AG09309 (cell line): Measurements from ENCODE around the gene ZCCHC7.

Experiments used
- DNase-seq: peaks from one replicate; pipeline ENCODE4 v3.0.0-alpha.2; 2010; ENCODE audit warnings: low read depth
- H3K4me3 ChIP-seq: 2 replicates; pipeline ENCODE4 v1.5.1; 2011; ENCODE audit warnings: mild to moderate bottlenecking, low read depth, low read length, moderate library complexity; ENCODE audit not compliant: control insufficient read depth
- TF ChIP-seq, protein P1 (sequence below): IDR thresholded peaks from 2 replicates; pipeline ENCODE4 v1.5.1; 2011; ENCODE audit warnings: mild to moderate bottlenecking, low read depth, low read length, inconsistent platforms; ENCODE audit not compliant: insufficient read depth, control insufficient read depth; ENCODE audit errors: missing control alignments

ZCCHC7 gene

DNA sequence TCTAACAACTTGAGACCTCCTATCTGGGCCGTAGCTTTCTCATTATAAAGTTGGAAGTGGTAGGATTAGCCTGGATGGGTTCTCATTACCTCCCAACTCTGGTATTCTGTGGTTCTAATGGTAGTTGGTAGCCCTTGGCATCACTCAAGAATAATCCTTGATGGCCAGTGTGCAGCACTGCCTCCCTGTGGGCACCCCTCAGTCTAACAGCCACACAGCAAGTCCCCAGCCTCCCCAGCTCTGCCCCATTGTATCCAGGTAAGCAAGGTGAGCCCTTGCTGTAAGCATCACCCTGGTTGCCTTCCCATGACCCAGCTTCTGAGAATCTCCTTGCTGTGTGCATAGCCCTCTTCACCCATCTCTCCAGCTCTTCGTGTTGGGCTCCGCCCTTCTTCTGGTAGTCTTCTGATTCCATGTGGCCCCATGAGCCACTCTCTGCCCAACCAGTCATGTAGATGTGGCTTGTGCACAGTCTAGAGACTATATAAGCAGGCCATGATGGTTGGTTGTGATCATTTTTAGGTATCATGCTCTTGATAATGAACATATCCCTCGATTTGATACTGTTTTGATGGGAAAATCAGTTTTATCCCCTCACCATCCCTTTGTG is 244.5 kb downstream of the ZCCHC7 start:
- H3K4me3 ChIP-seq = no peak overlapping the region
- no peak for DNase-seq
- TF ChIP-seq, protein P1, sequence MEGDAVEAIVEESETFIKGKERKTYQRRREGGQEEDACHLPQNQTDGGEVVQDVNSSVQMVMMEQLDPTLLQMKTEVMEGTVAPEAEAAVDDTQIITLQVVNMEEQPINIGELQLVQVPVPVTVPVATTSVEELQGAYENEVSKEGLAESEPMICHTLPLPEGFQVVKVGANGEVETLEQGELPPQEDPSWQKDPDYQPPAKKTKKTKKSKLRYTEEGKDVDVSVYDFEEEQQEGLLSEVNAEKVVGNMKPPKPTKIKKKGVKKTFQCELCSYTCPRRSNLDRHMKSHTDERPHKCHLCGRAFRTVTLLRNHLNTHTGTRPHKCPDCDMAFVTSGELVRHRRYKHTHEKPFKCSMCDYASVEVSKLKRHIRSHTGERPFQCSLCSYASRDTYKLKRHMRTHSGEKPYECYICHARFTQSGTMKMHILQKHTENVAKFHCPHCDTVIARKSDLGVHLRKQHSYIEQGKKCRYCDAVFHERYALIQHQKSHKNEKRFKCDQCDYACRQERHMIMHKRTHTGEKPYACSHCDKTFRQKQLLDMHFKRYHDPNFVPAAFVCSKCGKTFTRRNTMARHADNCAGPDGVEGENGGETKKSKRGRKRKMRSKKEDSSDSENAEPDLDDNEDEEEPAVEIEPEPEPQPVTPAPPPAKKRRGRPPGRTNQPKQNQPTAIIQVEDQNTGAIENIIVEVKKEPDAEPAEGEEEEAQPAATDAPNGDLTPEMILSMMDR = peak; percentile 24

DNA sequence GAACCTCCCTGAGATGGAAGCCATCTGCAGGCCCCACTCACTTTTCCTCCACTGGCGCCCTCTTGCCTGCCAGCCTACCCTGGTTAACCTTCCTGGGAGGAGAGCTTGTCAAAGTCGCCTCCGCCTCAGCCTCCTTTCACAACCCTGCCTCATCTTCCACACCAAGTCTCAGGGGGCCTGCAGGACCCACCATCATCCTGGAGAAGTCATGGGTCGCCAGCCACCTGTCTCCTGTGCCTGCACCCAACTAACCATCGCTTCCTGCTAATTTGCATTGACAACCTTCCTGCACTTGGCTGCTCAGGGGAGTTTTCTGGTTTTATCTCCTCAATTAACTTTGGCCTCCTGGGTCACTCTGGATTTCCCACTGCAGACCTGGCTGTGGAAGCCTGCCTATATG is 249.3 kb downstream of the ZCCHC7 start:
- H3K4me3 ChIP-seq = no peak overlapping the region
- TF ChIP-seq, protein P1 = no peak
- no peak for DNase-seq

DNA sequence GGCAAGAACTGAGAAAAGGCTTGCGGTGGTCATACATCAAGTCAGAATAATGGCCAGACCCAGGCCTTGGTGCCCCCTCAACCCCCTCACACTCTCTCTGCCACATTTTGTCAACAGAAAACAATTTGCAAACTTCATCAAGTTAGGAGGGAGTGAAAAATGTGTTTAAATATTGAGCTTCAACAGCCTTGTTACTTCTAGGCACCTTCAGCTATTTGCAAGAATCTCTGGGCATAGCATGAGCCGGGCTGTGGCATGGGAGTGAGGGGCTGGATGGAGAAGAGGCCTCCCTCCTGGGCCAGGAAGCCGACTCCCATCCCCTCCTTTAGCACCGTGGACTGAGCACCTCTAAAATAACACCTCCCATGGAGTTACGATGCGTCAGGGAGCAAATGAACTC is 249.9 kb downstream of the ZCCHC7 start:
- no peak overlapping the region for H3K4me3 ChIP-seq
- no peak for DNase-seq
- TF ChIP-seq, protein P1 = no peak

DNA sequence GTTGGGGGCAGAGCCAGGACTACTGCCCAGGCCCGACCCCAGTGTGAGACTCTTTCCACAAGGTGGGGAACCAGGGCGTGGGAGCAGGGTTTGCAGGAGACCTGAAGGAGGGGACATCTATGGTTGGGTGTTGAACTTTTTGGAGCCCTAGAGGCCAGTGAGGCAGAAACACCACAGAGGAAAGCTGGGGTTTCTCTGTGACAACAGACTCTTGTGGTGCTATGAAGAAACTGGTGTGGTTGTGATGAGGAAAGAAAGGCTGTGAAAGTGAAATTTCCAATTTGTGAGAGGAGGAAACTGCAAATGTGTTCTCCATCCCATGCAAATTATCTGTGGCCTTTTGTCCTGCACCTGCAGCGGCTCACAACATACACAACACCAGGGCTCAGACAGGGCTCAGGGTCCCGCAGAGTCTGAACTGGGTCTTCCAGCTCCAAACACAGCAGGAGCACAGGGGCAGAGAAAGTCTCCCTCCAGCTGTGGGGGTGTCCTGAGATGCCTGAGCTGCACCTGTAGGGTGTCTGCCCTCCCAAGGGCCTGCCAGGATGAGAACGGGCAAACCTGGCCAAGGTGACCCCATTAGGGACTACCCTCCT is 250.7 kb downstream of the ZCCHC7 start:
- no peak for DNase-seq
- TF ChIP-seq, protein P1 = no peak
- H3K4me3 ChIP-seq = no peak overlapping the region

DNA sequence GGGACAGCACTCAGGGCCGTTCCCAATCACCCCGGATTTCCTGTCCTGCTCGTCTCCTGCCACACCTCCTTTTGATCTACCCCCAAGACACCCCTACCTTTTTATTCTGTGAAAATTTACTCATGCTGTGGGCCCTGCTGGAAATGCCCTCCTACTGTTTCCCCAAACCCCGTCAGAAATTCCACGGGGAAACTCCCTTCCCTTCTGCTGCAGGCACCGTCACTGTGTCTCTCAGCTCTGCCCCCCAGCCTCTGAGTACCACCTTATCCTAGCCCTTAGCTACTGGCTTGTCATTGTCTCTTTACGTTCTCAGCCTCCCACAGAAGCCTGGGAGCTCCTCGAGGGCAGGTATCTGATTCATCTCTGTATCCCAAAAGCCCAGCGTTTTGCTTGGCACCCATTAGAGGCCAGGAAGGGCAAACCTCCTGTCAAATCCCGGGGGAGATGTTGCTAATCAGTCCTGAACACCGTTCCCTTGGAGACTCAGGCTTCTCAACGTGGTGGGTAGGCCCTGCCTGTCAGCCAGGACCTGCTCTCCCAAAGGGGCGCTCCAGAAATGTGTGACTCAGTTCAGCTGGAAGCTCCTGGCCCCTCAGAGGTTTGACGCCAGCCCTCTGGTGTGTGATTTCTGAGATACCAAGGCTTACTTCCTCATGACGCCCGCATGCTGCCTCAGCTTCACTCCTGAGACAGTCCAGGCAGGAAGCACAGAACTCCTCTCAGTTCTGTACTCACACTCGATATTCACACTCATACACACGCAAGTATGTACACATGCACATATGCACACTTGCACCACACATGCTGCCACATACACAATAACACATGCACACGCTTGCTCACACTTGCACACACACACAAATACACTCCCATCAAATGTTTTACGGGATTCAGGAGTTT is 251.4 kb downstream of the ZCCHC7 start:
- TF ChIP-seq, protein P1 = no peak
- no peak overlapping the region for H3K4me3 ChIP-seq
- no peak for DNase-seq

DNA sequence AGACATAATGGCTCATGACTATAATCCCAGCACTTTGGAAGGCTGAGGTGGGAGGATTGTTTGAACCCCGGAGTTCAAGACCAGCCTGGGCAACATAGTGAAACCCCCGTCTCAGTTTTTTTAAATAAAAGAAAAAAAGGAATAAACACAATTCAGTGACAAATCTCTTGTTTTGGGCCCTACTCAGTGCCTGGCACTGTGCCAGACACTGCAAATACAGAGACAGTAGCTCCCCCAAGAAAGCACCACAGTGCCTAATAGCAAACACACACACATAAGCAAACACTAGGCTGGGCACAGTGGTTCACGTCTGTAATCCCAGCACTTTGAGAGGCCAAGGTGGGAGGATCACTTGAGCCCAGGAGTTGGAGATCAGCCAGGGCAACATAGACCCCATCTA is 252.5 kb downstream of the ZCCHC7 start:
- H3K4me3 ChIP-seq = no peak overlapping the region
- TF ChIP-seq, protein P1 = no peak
- DNase-seq = no peak
